Measurements from ENCODE around the gene CPLX4. TPM values are rescaled to one million over a fixed set of nuclear protein-coding genes. Genes with fewer than 3 reads are reported as not detected.

CPLX4 gene, protein sequence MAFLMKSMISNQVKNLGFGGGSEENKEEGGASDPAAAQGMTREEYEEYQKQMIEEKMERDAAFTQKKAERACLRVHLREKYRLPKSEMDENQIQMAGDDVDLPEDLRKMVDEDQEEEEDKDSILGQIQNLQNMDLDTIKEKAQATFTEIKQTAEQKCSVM
- not detected for total RNA-seq

DNA sequence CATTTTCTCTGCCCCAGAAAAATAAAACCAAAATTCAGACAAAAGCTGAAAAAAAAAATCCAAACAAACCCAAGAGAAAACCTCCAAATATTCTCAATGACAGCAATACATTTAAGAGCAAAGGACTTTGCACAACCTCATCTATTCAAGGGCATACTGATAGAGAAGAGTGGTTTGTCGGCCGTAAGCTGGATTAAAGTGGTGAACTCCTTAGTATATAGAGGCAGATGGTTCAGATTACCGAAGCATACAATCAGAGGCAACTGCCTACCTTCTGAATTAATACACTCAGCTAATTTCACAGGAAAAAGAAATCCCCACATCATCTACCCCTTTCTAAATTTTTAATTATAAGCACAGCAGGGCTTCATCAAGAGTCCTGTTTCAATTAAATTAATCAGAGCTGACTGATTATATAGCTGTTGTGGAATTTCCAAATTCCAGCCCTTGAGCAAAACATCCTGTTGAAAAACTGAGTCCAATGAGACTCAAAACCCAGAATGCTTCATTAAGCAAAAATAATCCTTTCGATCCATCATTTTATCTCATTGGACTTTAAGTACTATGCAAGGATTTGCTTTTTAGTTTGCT lies at the start of gene CPLX4:
TSS of gene CPLX4 (minus strand) at position 190 of the 591 bp plus-strand sequence. CDS start at position 3, 187 bp downstream.

DNA sequence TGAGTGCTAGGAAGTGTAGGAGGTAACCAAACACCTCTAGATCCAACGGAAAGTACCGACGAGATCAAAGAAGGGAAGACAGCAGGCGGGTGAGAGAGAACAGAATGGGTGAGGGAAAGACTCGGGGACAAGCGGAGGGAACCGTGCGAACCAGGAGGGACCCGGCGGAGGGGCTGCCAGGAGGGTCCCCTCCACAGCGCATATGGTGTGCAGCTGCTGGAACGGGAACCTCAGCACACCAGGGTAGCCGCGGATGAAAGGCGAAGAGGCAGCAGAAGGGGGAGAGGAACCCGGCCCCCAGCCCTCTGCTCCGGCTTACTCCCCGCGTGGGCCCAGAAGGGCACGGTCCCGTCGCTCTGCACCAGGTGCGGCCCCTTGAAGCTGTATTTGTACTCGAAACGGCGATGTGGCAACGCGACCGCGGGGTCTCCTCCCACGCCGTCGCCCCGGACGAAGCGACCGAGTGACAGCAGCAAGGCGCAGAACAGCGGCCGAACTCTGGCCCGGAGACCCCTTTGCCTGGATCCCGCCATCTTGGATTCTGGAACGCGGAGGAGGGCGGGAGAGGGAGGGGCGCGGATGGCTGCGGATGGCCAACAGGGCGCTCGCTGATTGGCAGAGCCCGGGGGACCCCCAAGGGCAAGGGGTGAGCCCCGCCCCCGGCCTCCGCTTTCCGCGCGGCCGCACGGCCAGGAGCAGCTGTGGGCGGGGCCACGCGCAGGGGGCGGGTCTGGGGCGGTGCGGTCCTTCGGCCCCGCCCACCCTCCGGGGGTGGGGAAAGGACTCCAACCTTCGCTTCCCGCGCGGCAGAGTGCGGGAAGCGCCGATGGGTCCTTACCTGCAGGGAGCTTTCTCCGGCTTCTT lies 40.5 kb upstream of the CPLX4 start, which contains the start of gene LMAN1:
TSS of gene LMAN1 (minus strand) at position 554 of the 864 bp plus-strand sequence. CDS start at position 533, 21 bp downstream.

DNA sequence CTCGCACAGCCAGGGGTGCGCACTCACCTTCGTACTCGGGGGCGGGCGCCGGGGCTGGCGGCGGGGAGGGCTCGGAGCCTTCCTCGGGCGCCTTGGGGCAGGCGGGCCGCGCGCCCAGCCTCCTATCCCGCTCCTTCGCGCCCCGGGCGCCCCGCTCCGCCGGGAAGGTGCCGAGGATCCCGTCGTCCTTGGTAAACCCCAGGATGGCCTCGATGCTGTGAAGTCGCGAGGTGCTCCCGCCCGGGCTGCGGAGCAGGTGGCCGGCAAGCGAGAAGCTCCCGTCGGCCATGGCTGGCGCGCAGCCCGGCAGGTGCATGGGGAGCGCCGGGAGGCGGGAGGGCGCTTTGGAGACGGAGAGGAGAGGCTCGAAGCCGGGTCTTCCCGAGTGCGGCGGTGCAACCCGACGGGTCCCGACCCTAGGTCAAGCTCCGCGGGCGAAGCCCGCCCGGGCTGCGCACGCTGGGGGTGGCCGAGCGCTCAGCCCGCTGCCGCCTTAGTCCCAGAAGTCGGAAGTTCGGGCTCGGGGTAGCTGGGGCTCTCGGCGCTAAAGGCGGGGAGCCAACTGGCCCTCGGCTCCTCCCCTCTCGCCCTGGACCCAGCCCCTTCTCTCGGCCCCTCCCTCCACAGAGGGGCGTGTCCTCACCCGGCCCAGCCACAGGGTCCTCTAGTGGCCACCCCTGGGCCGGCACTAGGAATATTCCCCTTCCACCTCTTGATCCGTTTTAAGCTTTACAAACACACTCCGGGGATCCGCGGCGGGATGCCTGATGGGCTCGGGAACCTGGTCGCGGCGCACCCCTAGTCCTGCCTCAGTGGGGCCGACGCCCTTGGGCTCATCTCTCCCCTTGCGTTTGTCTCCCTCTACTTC lies 45.3 kb downstream of the CPLX4 start, which contains the start of gene RAX:
TSS of gene RAX (minus strand) at position 564 of the 868 bp plus-strand sequence. CDS start at position 316, 248 bp downstream.

Other genes starting within 250 kb of the CPLX4 start
- gene SEC11C, start 178.8 kb downstream of the CPLX4 start, total RNA-seq = 10 to 100 TPM; 54.7 to 61.0 TPM
- not detected for gene GRP, start 98.5 kb downstream of the CPLX4 start, total RNA-seq
- not detected for gene RAX, start 45.2 kb downstream of the CPLX4 start, total RNA-seq
- 10 to 100 TPM; 81.1 to 84.1 TPM for gene LMAN1, start 40.6 kb upstream of the CPLX4 start, total RNA-seq